Measurements from ENCODE around the gene HEY2.
"Not testable (repeated sequence)": the region's sequence is repeated elsewhere in the genome, so short reads cannot be mapped to it uniquely, and the experiment has no call there.

HEY2 gene
- 0.15 to 0.35 reads per million in 2 donors for total RNA-seq

- DNase-seq: peak; percentile 81
These were observed at the start of gene HEY2 for GRCh38 chr6:125749173-125749864. TSS of gene HEY2 (plus strand) at chr6:125749632. CDS start at chr6:125749777, 145 bp downstream.

- no peak for DNase-seq
These were observed 48.7 kb upstream of the HEY2 start for GRCh38 chr6:125700581-125701353.

- no peak for DNase-seq
These were observed 48.1 kb upstream of the HEY2 start for GRCh38 chr6:125701354-125701668.

GRCh38 chr6:125703882-125704281 lies 45.5 kb upstream of the HEY2 start:
- DNase-seq: not testable (repeated sequence)

GRCh38 chr6:125707615-125708243 lies 41.7 kb upstream of the HEY2 start:
- DNase-seq: no peak

- DNase-seq: no peak
These were observed 38.3 kb upstream of the HEY2 start for GRCh38 chr6:125711013-125711675.

GRCh38 chr6:125714441-125715090 lies 34.9 kb upstream of the HEY2 start:
- no peak for DNase-seq

GRCh38 chr6:125717120-125717731 lies 32.2 kb upstream of the HEY2 start:
- no peak for DNase-seq

GRCh38 chr6:125718109-125718508 lies 31.3 kb upstream of the HEY2 start:
- DNase-seq: no peak

GRCh38 chr6:125722886-125723285 lies 26.5 kb upstream of the HEY2 start:
- no peak for DNase-seq

GRCh38 chr6:125727216-125727615 lies 22.2 kb upstream of the HEY2 start:
- no peak for DNase-seq

GRCh38 chr6:125728739-125729138 lies 20.7 kb upstream of the HEY2 start:
- DNase-seq: no peak

GRCh38 chr6:125729983-125730382 lies 19.4 kb upstream of the HEY2 start:
- no peak for DNase-seq

- DNase-seq: no peak
These were observed 17.0 kb upstream of the HEY2 start for GRCh38 chr6:125732398-125732797.

- DNase-seq: no peak
These were observed 15.7 kb upstream of the HEY2 start for GRCh38 chr6:125733516-125734300.

- no peak for DNase-seq
These were observed 11.2 kb upstream of the HEY2 start for GRCh38 chr6:125738276-125738675.

- no peak for DNase-seq
These were observed 10.1 kb upstream of the HEY2 start for GRCh38 chr6:125739364-125739763.

- no peak for DNase-seq
These were observed 8.1 kb upstream of the HEY2 start for GRCh38 chr6:125741336-125741735.

GRCh38 chr6:125742024-125742423 lies 7.4 kb upstream of the HEY2 start:
- DNase-seq: no peak

- DNase-seq: no peak
These were observed 6.8 kb upstream of the HEY2 start for GRCh38 chr6:125742464-125743120.

GRCh38 chr6:125743604-125744003 lies 5.8 kb upstream of the HEY2 start:
- DNase-seq: no peak

All from activated gamma-delta T cell (primary cell).